IPS-18c (cell line): ENCODE results near the gene CORIN.
"Not testable (repeated sequence)": the region's sequence is repeated elsewhere in the genome, so short reads cannot be mapped to it uniquely, and the experiment has no call there.

Experiments used
- H3K4me3 ChIP-seq: 2 replicates; pipeline ENCODE4 v1.7.0; 2013; ENCODE audit warnings: low read depth, mild to moderate bottlenecking, low read length, moderate library complexity; ENCODE audit not compliant: insufficient read depth
- H3K9me3 ChIP-seq: one replicate; pipeline ENCODE4 v1.6.1; 2013; ENCODE audit warnings: mild to moderate bottlenecking, low read length, moderate library complexity; ENCODE audit not compliant: control insufficient read depth, insufficient read depth

The CORIN gene

DNA sequence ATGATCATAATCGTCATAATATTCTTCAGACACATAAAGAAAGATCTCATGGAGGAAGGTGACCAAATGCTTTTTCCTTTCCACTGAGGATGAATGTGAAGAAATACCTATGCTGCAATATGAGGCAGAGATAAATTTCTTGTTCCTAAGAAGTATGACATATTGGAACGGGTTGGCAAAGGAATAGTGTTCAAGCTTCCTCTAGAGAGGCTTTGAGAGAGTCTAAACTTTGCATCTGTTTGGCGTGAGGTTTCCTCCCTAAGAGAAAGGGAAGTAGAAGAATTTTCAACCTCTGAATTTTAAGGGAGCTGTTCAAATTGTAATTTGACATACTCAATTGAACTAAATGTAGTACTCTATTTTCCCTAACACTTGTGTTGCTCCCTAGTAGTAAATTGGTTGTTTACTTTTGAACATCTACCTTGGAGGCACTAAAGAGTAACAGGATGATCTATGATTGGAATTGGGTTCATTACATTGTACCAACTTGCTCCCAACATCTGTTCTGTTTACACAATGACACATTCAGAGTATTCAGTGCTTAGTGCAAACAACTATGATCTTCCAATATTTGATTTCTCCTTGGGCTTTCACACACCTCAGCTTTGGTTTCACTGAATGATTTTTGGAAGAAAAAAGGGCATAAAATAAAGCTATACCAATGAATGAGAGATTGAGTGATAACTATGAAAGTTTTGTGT lies 122.0 kb downstream of the CORIN start:
- H3K4me3 ChIP-seq, result no peak overlapping the region
- H3K9me3 ChIP-seq, result no peaks in the 10 kb centered on the region

DNA sequence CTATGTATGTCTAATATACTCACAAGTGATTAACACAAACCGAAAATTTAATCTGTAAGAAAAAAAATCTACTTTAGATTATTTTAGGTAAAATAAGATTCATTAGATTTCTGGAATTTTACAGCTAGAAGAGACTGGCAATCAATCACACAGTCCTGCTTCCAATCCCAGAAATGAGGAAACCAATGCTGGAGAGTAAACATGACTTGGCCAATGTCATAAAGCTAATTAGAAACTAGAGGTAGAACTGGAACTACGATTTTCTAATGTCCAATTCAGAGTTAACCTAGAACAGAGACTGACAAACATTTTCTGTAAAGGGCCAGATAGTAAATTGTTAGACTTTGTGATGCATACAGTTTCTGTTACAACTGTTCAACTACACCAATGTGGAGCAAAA lies 123.6 kb downstream of the CORIN start:
- H3K4me3 ChIP-seq, result no peak overlapping the region
- no peaks in the 10 kb centered on the region for H3K9me3 ChIP-seq

GRCh38 chr4:47713129-47713834 lies 124.6 kb downstream of the CORIN start:
- no peak overlapping the region for H3K4me3 ChIP-seq
- H3K9me3 ChIP-seq, result no peaks in the 10 kb centered on the region

DNA sequence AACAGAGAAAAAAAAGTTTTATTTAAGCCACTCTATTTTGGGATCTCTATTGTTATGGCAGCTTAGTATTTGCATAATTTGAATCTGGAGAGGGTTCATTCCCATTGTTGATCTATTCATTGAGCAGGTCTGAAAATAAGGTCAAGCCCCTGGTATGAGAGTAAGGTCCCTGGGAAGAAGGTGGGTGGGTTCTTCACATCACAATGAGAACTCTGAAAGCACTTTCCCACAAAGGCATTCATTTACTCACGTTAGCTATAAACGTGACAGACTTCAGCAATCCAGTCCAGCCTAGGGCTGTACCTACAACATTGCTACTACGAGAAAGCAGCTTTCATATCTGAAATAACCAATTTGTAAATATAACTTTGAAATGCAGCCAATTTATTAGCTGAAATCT lies 126.2 kb downstream of the CORIN start:
- H3K9me3 ChIP-seq, result no peaks in the 10 kb centered on the region
- H3K4me3 ChIP-seq, result no peak overlapping the region

GRCh38 chr4:47711183-47711582 lies 126.7 kb downstream of the CORIN start:
- no peak overlapping the region for H3K4me3 ChIP-seq

GRCh38 chr4:47706352-47706751 lies 131.5 kb downstream of the CORIN start:
- not testable (repeated sequence) for H3K4me3 ChIP-seq, H3K9me3 ChIP-seq

More at GRCh38 chr4:47711183-47711582, 126.7 kb downstream of the CORIN start:
- no peaks in the 10 kb centered on the region for H3K9me3 ChIP-seq

GRCh38 chr4:47705326-47705981 lies 132.4 kb downstream of the CORIN start:
- Histone ChIP-seq H3K9me3 (no peaks in the 10 kb centered on the region), H3K4me3 (no peak overlapping the region)

DNA sequence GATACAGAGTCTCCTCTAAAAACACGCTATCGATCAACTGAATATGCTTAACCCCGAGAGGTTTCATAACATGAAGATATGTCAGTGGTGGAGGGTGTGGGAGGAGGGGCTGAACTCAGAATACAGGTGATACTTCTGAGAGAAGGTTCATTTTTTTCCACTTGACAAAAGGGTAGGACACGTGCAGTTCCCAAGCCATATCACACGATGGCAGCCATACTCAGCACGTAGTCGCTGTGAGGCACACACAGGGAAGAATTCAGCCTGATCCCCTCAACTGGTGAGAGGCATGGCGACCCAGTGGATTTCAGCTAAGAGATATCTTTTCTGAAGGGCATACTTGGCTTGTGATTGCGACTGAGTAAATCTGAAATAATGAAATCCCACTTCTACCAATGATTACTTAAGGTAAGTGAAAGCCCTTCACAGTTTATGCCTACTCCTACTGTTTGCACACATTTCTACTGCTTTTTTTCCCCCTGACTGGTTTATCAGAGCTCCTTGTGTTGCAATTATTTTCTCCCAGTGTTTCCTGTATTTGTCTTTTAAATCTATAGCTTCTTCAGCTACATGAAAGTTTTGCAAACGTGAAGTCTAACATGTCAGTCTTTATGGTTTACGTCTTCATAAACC lies 133.1 kb downstream of the CORIN start:
- no peaks in the 10 kb centered on the region for H3K9me3 ChIP-seq
- no peak overlapping the region for H3K4me3 ChIP-seq

GRCh38 chr4:47703956-47704355 lies 133.9 kb downstream of the CORIN start:
- Histone ChIP-seq H3K4me3 (no peak overlapping the region), H3K9me3 (no peaks in the 10 kb centered on the region)

- H3K9me3 ChIP-seq, result no peaks in the 10 kb centered on the region
- H3K4me3 ChIP-seq, result no peak overlapping the region
These were observed 134.9 kb downstream of the CORIN start for GRCh38 chr4:47703008-47703407.

- H3K9me3 ChIP-seq, result no peaks in the 10 kb centered on the region
- H3K4me3 ChIP-seq, result no peak overlapping the region
These were observed 136.6 kb downstream of the CORIN start for GRCh38 chr4:47701286-47701685.

DNA sequence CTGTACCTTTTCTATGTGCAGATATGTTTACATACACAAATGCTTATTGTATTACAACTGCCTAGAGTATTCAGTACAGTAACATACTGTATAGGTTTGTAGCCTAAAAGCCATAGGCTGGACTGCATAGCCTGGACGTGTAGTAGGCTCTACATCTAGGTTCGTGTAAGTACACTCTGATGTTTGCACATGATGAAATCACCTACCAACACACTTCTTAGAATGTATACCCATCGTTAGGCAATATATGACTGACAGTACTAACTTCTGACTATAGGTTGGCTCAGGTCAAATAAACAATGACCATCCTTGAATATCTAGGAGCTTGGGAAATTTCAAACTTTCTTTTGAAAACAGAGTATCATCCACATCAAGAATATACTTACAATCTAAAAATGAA lies 139.0 kb downstream of the CORIN start:
- Histone ChIP-seq H3K9me3 (no peaks in the 10 kb centered on the region), H3K4me3 (no peak overlapping the region)

DNA sequence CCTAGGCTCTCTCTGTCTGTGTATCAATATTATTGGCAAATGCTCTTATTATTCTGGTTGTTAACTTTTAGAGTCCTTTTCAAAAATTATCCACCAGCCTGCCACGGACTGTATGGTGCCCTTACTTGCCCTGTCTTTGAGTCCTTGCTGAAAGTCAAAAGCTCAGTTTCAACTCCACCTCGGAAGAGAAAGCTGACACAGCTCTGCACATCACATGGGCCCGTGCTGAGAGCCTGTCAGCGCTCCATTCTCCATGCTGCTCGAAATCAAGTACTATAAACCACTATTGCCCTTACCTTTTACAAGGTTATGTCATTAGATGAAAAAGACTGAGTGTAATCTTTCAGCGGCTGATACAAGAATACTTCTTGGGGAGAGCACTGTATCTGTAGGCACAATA lies 141.0 kb downstream of the CORIN start:
- Histone ChIP-seq H3K9me3 (no peaks in the 10 kb centered on the region), H3K4me3 (no peak overlapping the region)

DNA sequence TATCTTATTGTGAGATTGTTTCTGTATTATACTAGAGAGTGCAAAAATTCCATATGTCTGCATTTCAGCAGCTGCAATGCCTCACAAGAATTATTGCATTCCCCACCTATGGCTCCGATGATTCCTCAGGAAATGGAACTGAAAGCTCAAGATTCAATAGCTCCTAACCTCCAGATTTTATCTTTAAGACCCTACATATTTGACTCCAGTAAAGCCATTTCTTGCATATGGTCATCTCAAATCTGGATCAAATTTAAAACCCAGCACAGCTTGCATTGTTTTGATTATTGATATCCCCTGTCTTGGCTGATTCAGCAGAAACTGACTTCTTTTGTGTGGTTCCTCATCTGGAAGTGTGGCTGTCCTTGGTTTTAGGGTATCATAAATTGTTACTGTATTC lies 142.6 kb downstream of the CORIN start:
- Histone ChIP-seq H3K4me3 (no peak overlapping the region), H3K9me3 (no peaks in the 10 kb centered on the region)

DNA sequence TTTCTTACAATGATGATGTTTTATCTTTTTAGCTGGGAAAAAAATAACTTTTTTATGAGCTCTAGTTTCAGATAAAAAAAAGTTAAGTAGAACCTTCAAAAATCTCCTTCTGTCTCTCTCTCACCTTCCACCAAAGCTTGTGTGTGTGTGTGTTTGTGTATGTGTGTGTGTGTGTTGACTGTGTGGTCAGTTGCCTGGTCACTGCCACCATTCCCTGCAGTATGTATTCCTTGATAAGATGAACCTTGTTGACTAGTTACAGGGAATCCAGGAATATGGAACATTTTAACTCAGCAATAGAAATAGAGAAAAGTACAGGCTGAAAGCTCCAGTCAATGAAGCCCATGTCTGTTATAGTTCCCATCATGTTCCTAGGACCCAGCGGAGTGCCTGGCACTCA lies 143.5 kb downstream of the CORIN start:
- H3K4me3 ChIP-seq, result no peak overlapping the region
- no peaks in the 10 kb centered on the region for H3K9me3 ChIP-seq

- Histone ChIP-seq H3K4me3 (no peak overlapping the region), H3K9me3 (no peaks in the 10 kb centered on the region)
These were observed 145.2 kb downstream of the CORIN start for GRCh38 chr4:47692691-47693090.

GRCh38 chr4:47691757-47692383 lies 146.0 kb downstream of the CORIN start:
- H3K4me3 ChIP-seq, H3K9me3 ChIP-seq: not testable (repeated sequence)
